Suprapubic skin (tissue), 4 donors: Measurements from ENCODE around the gene HOXB8.

ENCODE experiments used
- CTCF ChIP-seq, 2 donors: fragments of 200-600 bp in 1 of 2; fragments of 450-650 bp in 1 of 2; sonication (generic) in 1 of 2; IDR thresholded peaks; one replicate each; pipeline ENCODE4 v1.5.1; 2016 to 2019; ENCODE audit warnings: antibody characterized with exemption in 2 of 2, mild to moderate bottlenecking in 1 of 2, moderate library complexity in 1 of 2
- EP300 ChIP-seq: sonication (generic); formaldehyde crosslinking; IDR thresholded peaks from one replicate; pipeline ENCODE4 v1.6.1; 2017; ENCODE audit warnings: antibody characterized with exemption
- POLR2A ChIP-seq, 2 donors: fragments of 450-650 bp; IDR thresholded peaks; one replicate each; pipeline ENCODE4 v1.6.1; 2017; ENCODE audit warnings: antibody characterized with exemption in 2 of 2, mild to moderate bottlenecking in 2 of 2, moderate library complexity in 2 of 2
- POLR2AphosphoS5 ChIP-seq, 3 donors: sonication (generic); formaldehyde crosslinking; IDR thresholded peaks; one replicate each; pipeline ENCODE4 v1.6.1; 2017; ENCODE audit warnings: antibody characterized with exemption in 3 of 3

- TF ChIP-seq CTCF (IDR thresholded peaks at IDR 0.05): no peak
- no peak for TF ChIP-seq POLR2AphosphoS5 (IDR thresholded peaks at IDR 0.05)
- no peak for TF ChIP-seq EP300
- no peak for TF ChIP-seq POLR2A (IDR thresholded peaks at IDR 0.05)
Measured at GRCh38 chr17:48569240-48569582, 45.9 kb downstream of the HOXB8 start.
